Right hindlimb (tissue), 1 donor: ENCODE data around the gene COL5A2.

Experiments
- DNase-seq: peaks from one replicate; pipeline ENCODE4 v3.0.0-alpha.2; 2018

Gene COL5A2

DNA sequence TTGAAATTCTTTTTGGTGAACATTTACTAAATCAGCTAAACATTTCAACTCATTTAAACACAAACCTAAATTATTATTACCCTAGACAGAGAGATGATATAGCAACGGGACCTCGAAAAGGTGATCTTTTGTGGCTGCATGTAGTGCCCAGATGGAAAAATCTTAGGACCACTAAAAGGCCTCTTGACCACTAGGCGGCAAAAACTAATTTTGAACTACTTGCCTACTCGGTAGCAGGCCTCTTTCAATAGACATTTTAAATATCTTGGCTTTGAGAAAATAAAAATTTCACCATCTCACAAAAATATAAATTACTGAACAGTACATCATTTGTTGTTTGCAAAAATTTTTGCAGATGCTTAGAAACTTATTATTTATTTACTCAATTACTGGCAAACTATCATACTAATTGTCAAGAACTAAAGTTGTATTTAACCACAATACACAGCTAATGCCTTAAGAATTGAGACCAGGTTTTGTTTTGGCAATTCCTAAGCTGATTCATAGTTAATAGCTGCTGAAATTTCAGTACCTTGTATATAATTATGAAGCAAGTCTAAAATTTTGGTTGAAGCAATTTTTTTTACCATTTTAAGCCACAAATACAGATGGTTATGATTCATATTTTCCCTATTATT lies 196.0 kb downstream of the COL5A2 start:
- DNase-seq, result no peak
